B cell (primary cell): Measurements from ENCODE around the gene THOC5. TPM values are rescaled to one million over a fixed set of nuclear protein-coding genes. Genes with fewer than 3 reads are reported as not detected.
"Not testable (repeated sequence)": the region's sequence is repeated elsewhere in the genome, so short reads cannot be mapped to it uniquely, and the experiment has no call there.

Source experiments
- ATAC-seq: fragments of 200-7000 bp; cut with Tn5 transposase; one replicate; pipeline ENCODE4 v1.10.0; 2021; ENCODE audit warnings: low read depth, mild to moderate bottlenecking, moderate number of reproducible peaks, moderate library complexity
- CTCF ChIA-PET: fragments of 350-600 bp; sonication (Branson Sonifier 250); formaldehyde crosslinking; loops from one replicate; lab custom pipeline; 2021; ENCODE audit warnings: antibody characterized with exemption, inconsistent platforms; lab: Charles Lee
- POLR2A ChIA-PET: fragments of 350-600 bp; sonication (Branson Sonifier 250); formaldehyde crosslinking; loops from one replicate; lab custom pipeline; 2021; ENCODE audit warnings: antibody characterized with exemption; lab: Charles Lee
- DNase-seq: peaks from one replicate; pipeline ENCODE4 v3.0.0; 2013
- H2AFZ ChIP-seq: 2 replicates; pipeline ENCODE4 v1.6.1; 2012; ENCODE audit warnings: mild to moderate bottlenecking, low read depth, low read length; ENCODE audit not compliant: insufficient read depth, poor library complexity, severe bottlenecking
- H3K27ac ChIP-seq, 2 donors: 1 replicate in 1 of 2; 2 replicates in 1 of 2; pipeline ENCODE4 v1.5.1; 2012 to 2013; ENCODE audit warnings: low read length in 2 of 2, mild to moderate bottlenecking in 2 of 2, moderate library complexity in 1 of 2
- H3K27me3 ChIP-seq, 4 experiments: fragments of 200-600 bp in 1 of 4; sonication (generic) in 1 of 4; replicated peaks in 1 of 4; 1 replicate in 2 of 4; 2 replicates in 2 of 4; pipeline versions ENCODE4 v1.6.1 to v1.7.0; 2013 to 2016; ENCODE audit warnings: low read length in 3 of 4, mild to moderate bottlenecking in 2 of 4, mixed read lengths in 1 of 4, moderate library complexity in 1 of 4; ENCODE audit not compliant: insufficient read depth in 4 of 4, control insufficient read depth in 3 of 4; ENCODE audit errors: control extremely low read depth in 1 of 4
- H3K36me3 ChIP-seq, 2 experiments: replicated peaks in 1 of 2; 1 replicate in 1 of 2; 2 replicates in 1 of 2; pipeline versions ENCODE4 v1.6.1 to v1.7.1; 2013; ENCODE audit warnings: low read length in 1 of 2; ENCODE audit not compliant: insufficient read depth in 2 of 2, control insufficient read depth in 1 of 2; ENCODE audit errors: control extremely low read depth in 1 of 2, extremely low read depth in 1 of 2
- H3K4me1 ChIP-seq, 2 donors: fragments of 200-600 bp in 1 of 2; sonication (generic) in 1 of 2; 1 replicate in 1 of 2; 2 replicates in 1 of 2; pipeline versions ENCODE4 v1.5.1 to v1.6.1; 2013 to 2017; ENCODE audit warnings: low read length in 2 of 2; ENCODE audit not compliant: control insufficient read depth in 2 of 2, insufficient read depth in 2 of 2
- H3K4me2 ChIP-seq: replicated peaks from 2 replicates; pipeline ENCODE3; 2012; ENCODE audit warnings: mild to moderate bottlenecking, low read depth, low read length; ENCODE audit not compliant: poor library complexity, severe bottlenecking
- H3K4me3 ChIP-seq, 5 experiments: fragments of 200-600 bp in 1 of 5; sonication (generic) in 1 of 5; 1 replicate in 3 of 5; 2 replicates in 2 of 5; pipeline versions ENCODE4 v1.5.1 to v1.7.0; 2011 to 2016; ENCODE audit warnings: low read length in 4 of 5, mild to moderate bottlenecking in 4 of 5, low read depth in 2 of 5, control low read depth in 1 of 5, moderate library complexity in 1 of 5; ENCODE audit not compliant: insufficient read depth in 1 of 5; ENCODE audit errors: control extremely low read depth in 1 of 5, extremely low read depth in 1 of 5
- H3K79me2 ChIP-seq: fragments of 200-600 bp; sonication (generic); one replicate; pipeline ENCODE4 v1.6.0; 2016; ENCODE audit warnings: low read length; ENCODE audit not compliant: control insufficient read depth, insufficient read depth
- H3K9ac ChIP-seq: fragments of 200-600 bp; sonication (generic); 2 replicates; pipeline ENCODE4 v1.6.1; 2017; ENCODE audit warnings: mild to moderate bottlenecking, low read length, moderate library complexity
- H3K9me3 ChIP-seq, 3 donors: one replicate each; pipeline versions ENCODE4 v1.6.1 to v1.7.1; 2013; ENCODE audit warnings: low read length in 2 of 3; ENCODE audit not compliant: control insufficient read depth in 2 of 3, insufficient read depth in 1 of 3; ENCODE audit errors: control extremely low read depth in 1 of 3
- H4K20me1 ChIP-seq: 2 replicates; pipeline ENCODE4 v1.6.0; 2012; ENCODE audit warnings: mild to moderate bottlenecking, low read length; ENCODE audit not compliant: insufficient read depth, control insufficient read depth, poor library complexity, severe bottlenecking
- H3K27ac Mint-ChIP-seq: one replicate; pipeline ENCODE4 v1.8.0; 2021; ENCODE audit warnings: mixed read lengths
- H3K27me3 Mint-ChIP-seq: one replicate; pipeline ENCODE4 v1.8.0; 2021; ENCODE audit warnings: mixed read lengths
- H3K4me1 Mint-ChIP-seq: one replicate; pipeline ENCODE4 v1.8.0; 2021; ENCODE audit warnings: mixed read lengths
- H3K4me3 Mint-ChIP-seq: one replicate; pipeline ENCODE4 v1.8.0; 2021; ENCODE audit warnings: mixed read lengths
- H3K9me3 Mint-ChIP-seq: one replicate; pipeline ENCODE4 v1.8.0; 2022; ENCODE audit warnings: mixed read lengths; ENCODE audit not compliant: insufficient read depth
- EZH2 ChIP-seq: IDR thresholded peaks from 2 replicates; pipeline ENCODE4 v1.6.1; 2012; ENCODE audit warnings: borderline replicate concordance, low read depth, mild to moderate bottlenecking, moderate library complexity, low read length; ENCODE audit not compliant: insufficient read depth, poor library complexity, severe bottlenecking
- WGBS: methylation state at CpG from one replicate; pipeline ENCODE4 v1.1.5; 2013; ENCODE audit warnings: missing lambda C conversion rate; ENCODE audit not compliant: insufficient coverage; 5-methylcytosine and 5-hydroxymethylcytosine counted together
- intact Hi-C: fragments of 100-400 bp; cut with micrococcal nuclease; formaldehyde crosslinking; loops from one replicate; pipeline ENCODE4 v1.10.0; 2022
- polyA plus RNA-seq: library from polyadenylated mRNA; depleted of rRNA; stranded (reverse); fragments of >200 nt; gene quantifications from 2 replicates; pipeline ENCODE4 v1.2.3, GENCODE V29; 2012
- total RNA-seq, 2 donors: library from RNA; stranded (reverse); fragments of 120-200 nt in 1 of 2; gene quantifications; 1 replicate in 1 of 2; 2 replicates in 1 of 2; pipeline versions ENCODE4 v1.2.3 to v1.2.4, GENCODE V29; 2013 to 2022
- TF ChIP-seq, protein P1 (sequence below): fragments of 200-600 bp; IDR thresholded peaks from one replicate; pipeline ENCODE4 v1.8.0; 2022; ENCODE audit warnings: antibody characterized with exemption, mild to moderate bottlenecking

THOC5 gene
- total and polyA plus RNA-seq, 2 donors (not counting 1 experiment from before 2014, with no cell fraction given): 26.5 to 59.1 TPM

DNA sequence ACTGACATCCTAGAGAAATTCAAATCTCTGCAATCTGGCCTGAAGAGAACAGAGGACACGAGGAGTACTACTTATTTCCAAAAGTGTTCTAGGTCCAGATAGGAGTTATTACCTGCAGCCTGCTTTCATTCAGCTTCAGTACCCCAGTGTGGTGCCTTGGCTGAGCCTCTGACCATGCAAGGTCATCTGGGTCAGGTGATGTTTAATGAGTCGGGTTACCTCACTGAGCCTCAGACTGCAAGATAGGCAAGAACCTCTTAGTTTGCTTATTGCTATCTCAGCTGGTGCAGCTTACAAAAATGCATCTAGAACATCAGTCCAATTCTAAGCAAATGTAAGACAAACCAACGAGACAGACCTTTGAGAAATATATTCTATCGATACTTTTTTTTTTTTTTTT, 40.4 kb upstream of the THOC5 start:
- no peak overlapping the region for H3K4me3 ChIP-seq
- Mint-ChIP-seq H3K4me3 (no peak overlapping the region), H3K27ac (no peak overlapping the region), H3K4me1 (peaks cover 6% of the 10 kb centered on the region), H3K9me3 (no peaks in the 10 kb centered on the region), H3K27me3 (no peaks in the 10 kb centered on the region)
- no peak overlapping the region for H3K4me2 ChIP-seq
- no peak overlapping the region for H2AFZ ChIP-seq
- TF ChIP-seq, protein P1, sequence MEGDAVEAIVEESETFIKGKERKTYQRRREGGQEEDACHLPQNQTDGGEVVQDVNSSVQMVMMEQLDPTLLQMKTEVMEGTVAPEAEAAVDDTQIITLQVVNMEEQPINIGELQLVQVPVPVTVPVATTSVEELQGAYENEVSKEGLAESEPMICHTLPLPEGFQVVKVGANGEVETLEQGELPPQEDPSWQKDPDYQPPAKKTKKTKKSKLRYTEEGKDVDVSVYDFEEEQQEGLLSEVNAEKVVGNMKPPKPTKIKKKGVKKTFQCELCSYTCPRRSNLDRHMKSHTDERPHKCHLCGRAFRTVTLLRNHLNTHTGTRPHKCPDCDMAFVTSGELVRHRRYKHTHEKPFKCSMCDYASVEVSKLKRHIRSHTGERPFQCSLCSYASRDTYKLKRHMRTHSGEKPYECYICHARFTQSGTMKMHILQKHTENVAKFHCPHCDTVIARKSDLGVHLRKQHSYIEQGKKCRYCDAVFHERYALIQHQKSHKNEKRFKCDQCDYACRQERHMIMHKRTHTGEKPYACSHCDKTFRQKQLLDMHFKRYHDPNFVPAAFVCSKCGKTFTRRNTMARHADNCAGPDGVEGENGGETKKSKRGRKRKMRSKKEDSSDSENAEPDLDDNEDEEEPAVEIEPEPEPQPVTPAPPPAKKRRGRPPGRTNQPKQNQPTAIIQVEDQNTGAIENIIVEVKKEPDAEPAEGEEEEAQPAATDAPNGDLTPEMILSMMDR: no peak
- no peak for TF ChIP-seq EZH2
- DNase-seq (no peak), ATAC-seq (no peak)
- H3K36me3 ChIP-seq: no peaks in the 10 kb centered on the region
- WGBS: 100% methylated on average over 2 of the region's 4 CpGs
- no peaks in the 10 kb centered on the region for H3K79me2 ChIP-seq
- H3K27me3 ChIP-seq: no peaks in the 10 kb centered on the region
- peaks cover 0 to 3% of the 10 kb centered on the region in 2 donors for H3K4me1 ChIP-seq
- H3K27ac ChIP-seq: no peak overlapping the region
- no peaks in the 10 kb centered on the region for H4K20me1 ChIP-seq
- CTCF ChIA-PET: no interaction called here
- no peak overlapping the region for H3K9ac ChIP-seq
- intact Hi-C loops: no loop called here
- POLR2A ChIA-PET: interaction anchor here (0.7 kb wide), 1 partner anchor 72 kb away, joined by 3 read pairs; no protein-coding TSS in a partner anchor
- H3K9me3 ChIP-seq: peaks cover 0 to 3% (median 0%) of the 10 kb centered on the region in 3 donors

DNA sequence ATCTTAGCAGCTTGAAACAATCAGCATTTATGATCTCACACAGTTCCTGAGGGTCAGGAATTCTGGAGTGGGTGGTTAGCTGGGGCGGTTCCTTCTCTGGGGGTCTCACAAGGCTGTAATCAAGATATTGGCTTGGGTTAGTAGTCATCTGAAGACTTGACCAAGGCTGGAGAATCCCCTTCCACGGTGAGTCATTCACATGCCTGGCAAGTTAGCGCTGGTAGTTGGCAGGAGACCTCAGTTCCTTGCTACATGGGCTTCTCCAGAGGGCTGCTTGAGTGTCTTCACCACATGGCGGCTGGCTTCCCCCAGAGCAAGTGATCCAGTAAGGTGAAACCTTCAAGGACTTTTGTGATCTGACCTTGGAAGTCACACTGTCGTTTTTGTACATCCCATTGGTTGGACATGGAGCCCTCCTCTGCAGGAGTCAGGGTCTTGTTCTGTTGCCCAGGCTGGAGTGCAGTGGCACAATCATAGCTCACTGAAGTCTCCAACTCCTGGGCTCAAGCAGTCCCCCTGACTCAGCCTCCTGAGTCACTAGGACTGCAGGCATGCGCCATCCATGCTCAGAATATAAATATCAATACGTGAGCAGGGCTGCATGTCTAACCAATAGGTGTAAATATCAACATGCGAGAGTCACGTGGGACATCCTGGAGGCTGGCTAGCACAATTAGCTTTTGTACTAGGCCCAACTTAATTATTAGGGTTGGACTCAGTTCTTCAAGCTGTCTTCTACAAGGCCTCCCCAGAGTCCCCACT, 34.6 kb upstream of the THOC5 start:
- no peak overlapping the region for H3K27ac ChIP-seq
- DNase-seq: no peak
- no peak for ATAC-seq
- no peaks in the 10 kb centered on the region for H3K27me3 Mint-ChIP-seq
- intact Hi-C loops: loop anchor here (10.0 kb wide), 1 partner anchor 703 kb away; the partner anchor contains the start of gene ZNRF3
- H3K4me1 ChIP-seq: peaks cover 0 to 3% of the 10 kb centered on the region in 2 donors
- H3K4me2 ChIP-seq: no peak overlapping the region
- no peak overlapping the region for H3K4me3 ChIP-seq
- no peak overlapping the region for H3K27ac Mint-ChIP-seq
- no peaks in the 10 kb centered on the region for H3K9me3 ChIP-seq
- H3K36me3 ChIP-seq: no peaks in the 10 kb centered on the region
- ChIA-PET POLR2A (no interaction called here), CTCF (interaction anchor here (0.6 to 4.3 kb wide), 10 partner anchors 9 to 1572 kb away, joined by 3 to 24 read pairs (median 4); partner anchors contain the start of gene RNF185)
- no peaks in the 10 kb centered on the region for H4K20me1 ChIP-seq
- no peak overlapping the region for H2AFZ ChIP-seq
- WGBS: 80% methylated on average over 7 of the region's 9 CpGs
- no peak for TF ChIP-seq EZH2
- TF ChIP-seq, protein P1: no peak
- no peak overlapping the region for H3K9ac ChIP-seq
- H3K9me3 Mint-ChIP-seq: no peaks in the 10 kb centered on the region
- peaks cover 4% of the 10 kb centered on the region for H3K4me1 Mint-ChIP-seq
- no peaks in the 10 kb centered on the region for H3K27me3 ChIP-seq
- H3K4me3 Mint-ChIP-seq: no peak overlapping the region
- H3K79me2 ChIP-seq: no peaks in the 10 kb centered on the region

DNA sequence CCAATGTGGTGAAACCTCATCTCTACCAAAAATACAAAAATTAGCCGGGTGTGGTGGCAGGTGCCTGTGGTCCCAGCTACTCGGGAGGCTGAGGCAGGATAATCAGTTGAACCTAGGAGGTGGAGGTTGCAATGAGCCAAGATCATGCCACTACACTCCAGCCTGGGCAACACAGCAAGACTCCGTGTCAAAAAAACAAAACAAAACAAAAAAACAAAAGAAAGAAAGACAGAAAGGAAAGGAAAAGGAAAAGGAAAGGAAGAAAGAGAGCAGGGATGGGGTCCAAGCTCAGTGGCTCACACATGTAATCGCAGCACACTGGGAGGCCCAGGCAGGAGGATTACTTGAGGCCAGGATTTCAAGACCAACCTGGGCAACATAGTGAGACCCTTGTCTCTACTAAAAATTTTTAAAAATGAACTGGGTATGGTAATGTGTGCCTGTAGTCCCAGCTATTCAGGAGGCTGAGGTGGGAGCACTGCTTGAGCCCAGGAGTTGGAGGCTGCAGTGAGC, 32.7 kb upstream of the THOC5 start:
- ATAC-seq, H3K4me2 ChIP-seq, H3K79me2 ChIP-seq, H3K9ac ChIP-seq, H3K9me3 ChIP-seq, H3K9me3 Mint-ChIP-seq, H3K4me1 ChIP-seq, H3K36me3 ChIP-seq, H3K4me3 ChIP-seq, DNase-seq, H4K20me1 ChIP-seq, CTCF ChIA-PET, H3K27me3 Mint-ChIP-seq, H3K27ac ChIP-seq, H2AFZ ChIP-seq, H3K27ac Mint-ChIP-seq, H3K27me3 ChIP-seq, H3K4me3 Mint-ChIP-seq: not testable (repeated sequence)
- 100% methylated on average over 1 of the region's 4 CpGs for WGBS
- intact Hi-C loops: loop anchor here (10.0 kb wide), 1 partner anchor 701 kb away; the partner anchor contains the start of gene ZNRF3
- H3K4me1 Mint-ChIP-seq: peaks cover 11% of the 10 kb centered on the region
- POLR2A ChIA-PET: interaction anchor here (0.7 kb wide), 1 partner anchor 11 kb away, joined by 4 read pairs; no protein-coding TSS in a partner anchor
